Heart left ventricle (tissue), 16 donors: ENCODE measurements around the gene CCM2L. TPM values are rescaled to one million over a fixed set of nuclear protein-coding genes. Genes with fewer than 3 reads are reported as not detected.
A peak's percentile ranks its signal among the peaks of the same experiment; 100 is the strongest.

Source experiments
- ATAC-seq, 4 donors: fragments of 200-7000 bp; cut with Tn5 transposase; one replicate each; pipeline ENCODE4 v1.9.1; 2020 to 2022; ENCODE audit warnings: moderate library complexity in 4 of 4, mild to moderate bottlenecking in 3 of 4, moderate number of reproducible peaks in 1 of 4
- DNase-seq, 5 donors: peaks; one replicate each; pipeline ENCODE4 v3.0.0-alpha.2; 2020
- H3K27ac ChIP-seq, 12 donors: fragments of 200-600 bp; sonication (generic) in 4 of 12; one replicate each; pipeline versions ENCODE4 v1.5.0 to v1.8.0; 2016 to 2022; ENCODE audit warnings: mild to moderate bottlenecking in 2 of 12
- H3K27me3 ChIP-seq, 9 donors: fragments of 200-600 bp; sonication (generic) in 2 of 9; one replicate each; pipeline versions ENCODE4 v1.5.1 to v1.8.0; 2016 to 2022; ENCODE audit warnings: mild to moderate bottlenecking in 3 of 9
- H3K36me3 ChIP-seq, 9 donors: fragments of 200-600 bp; sonication (generic) in 2 of 9; one replicate each; pipeline versions ENCODE4 v1.5.0 to v1.8.0; 2018 to 2022; ENCODE audit warnings: mild to moderate bottlenecking in 2 of 9
- H3K4me1 ChIP-seq, 12 donors: fragments of 200-600 bp; sonication (generic) in 4 of 12; one replicate each; pipeline versions ENCODE4 v1.5.0 to v1.8.0; 2016 to 2022; ENCODE audit warnings: mild to moderate bottlenecking in 3 of 12
- H3K4me3 ChIP-seq, 12 donors: fragments of 200-600 bp; sonication (generic) in 4 of 12; one replicate each; pipeline versions ENCODE4 v1.5.0 to v1.8.0; 2017 to 2022; ENCODE audit warnings: mild to moderate bottlenecking in 9 of 12, moderate library complexity in 4 of 12
- H3K9me3 ChIP-seq, 12 donors: fragments of 200-600 bp; sonication (generic) in 4 of 12; one replicate each; pipeline versions ENCODE4 v1.5.0 to v1.8.0; 2016 to 2022; ENCODE audit warnings: mild to moderate bottlenecking in 1 of 12
- POLR2A ChIP-seq, 2 donors: fragments of 450-650 bp; IDR thresholded peaks; one replicate each; pipeline ENCODE4 v1.6.1; 2017; ENCODE audit warnings: antibody characterized with exemption in 2 of 2, mild to moderate bottlenecking in 2 of 2, moderate library complexity in 2 of 2
- WGBS, 4 donors: extraction: QIAGEN DNeasy Blood & Tissue Kit in 2 of 4; methylation state at CpG; one replicate each; pipeline versions ENCODE4 v1.1.5 to v1.1.7; 2013 to 2018; 5-methylcytosine and 5-hydroxymethylcytosine counted together
- intact Hi-C, 10 donors: fragments of 100-400 bp; cut with DNase I; formaldehyde crosslinking; loops; one replicate each; pipeline versions ENCODE4 v1.11.1 to v1.14.2; 2022
- polyA plus RNA-seq, 2 donors: library from polyadenylated mRNA; stranded (reverse); fragments of 200-250 nt; gene quantifications; one replicate each; pipeline ENCODE4 v1.2.3, GENCODE V29; 2013
- total RNA-seq, 9 donors: library from RNA; depleted of rRNA in 2 of 9; stranded (reverse); fragments of >200 nt in 2 of 9; fragmentation: NEBNext Ultra II Directional in 3 of 9; extraction: Animal tissue kit (Norgen Biotek cat#: 25700) in 3 of 9; gene quantifications; one replicate each; pipeline versions ENCODE4 v1.1.0 to v1.2.4, GENCODE V29; 2016 to 2023
- TF ChIP-seq, protein P1 (sequence below), 12 donors: fragments of 200-600 bp; sonication (generic) in 4 of 12; IDR thresholded peaks; one replicate each; pipeline versions ENCODE4 v1.5.0 to v1.8.0; 2018 to 2022; ENCODE audit warnings: antibody characterized with exemption in 12 of 12, mild to moderate bottlenecking in 5 of 12
- donor health status: ischemic (EF 13 %, LVEDD 7.1; RV severe dilation, severe dysfunction).
- donor health status: healthy with polysubstance abuse.
- donor health status: DM: no; HTN: yes; CAD: no.
- donor health status: DM: no; HTN: no; CAD: no.
- donor health status: ischemic (EF 25% LVEDD 6.9; RV normal size, moderate dysfunction).
- donor health status: ischemic (EF 25% LVEDD 5.7; RV mildly dilated, moderate dysfunction).
- donor health status: healthy.
- donor health status: DM: yes; HTN: yes; CAD: no.
- donor health status: ischemic (EF 35%, LVEDD 5.7; RV mildly dilated, moderate dysfunction).
- donor health status: nonischemic (EF 11% LVEDD 7.7; RV severe dilation, severe dysfunction).
- donor health status: DM: yes; HTN: yes; CAD: no.
- donor health status: PGD.
- donor health status: ischemic (EF 29% LVEDD 5.4; RV normal size, mild dysfunction).
- donor health status: nonischemic (EF 23%, LVEDD 6.1; RV moderate dilation, normal function).

The CCM2L gene
- total and polyA plus RNA-seq, 11 donors, result 3.4 to 14.8 (median 9.6) TPM

DNA sequence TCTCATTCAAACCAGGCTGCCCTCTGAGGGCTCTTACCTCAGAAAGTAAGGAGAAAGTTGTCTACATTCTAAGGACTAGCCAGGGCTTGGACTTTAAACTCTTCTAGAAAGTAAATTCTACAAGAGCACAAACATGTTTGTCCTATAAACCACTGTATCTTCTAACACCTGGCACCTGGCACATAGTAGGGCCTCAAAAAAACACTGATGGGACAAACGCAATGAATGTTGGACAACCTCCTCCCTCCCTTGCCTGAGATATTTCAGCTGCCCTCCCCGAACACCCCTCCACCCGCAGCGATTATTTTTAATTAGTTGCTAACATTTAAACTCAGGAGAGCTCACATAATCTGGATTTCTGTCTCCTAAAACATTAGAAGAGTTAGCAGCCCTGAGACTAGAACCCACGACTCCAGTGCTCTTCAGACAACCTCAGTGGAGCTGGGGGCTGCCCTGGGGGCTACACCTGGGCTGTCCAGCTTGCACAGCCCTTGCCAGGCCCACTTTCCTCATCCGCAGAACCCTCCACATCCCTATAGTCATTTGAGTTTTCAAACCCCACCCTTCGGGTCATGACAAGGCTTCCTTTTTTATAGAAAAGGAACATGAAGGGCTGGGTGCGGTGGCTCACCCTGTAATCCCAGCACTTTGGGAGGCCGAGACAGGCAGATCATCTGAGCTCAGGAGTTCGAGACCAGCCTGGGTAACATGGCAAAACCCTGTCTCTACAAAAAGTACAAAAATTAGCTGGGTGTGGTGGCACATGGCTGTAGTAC lies 46.7 kb downstream of the CCM2L start:
- Histone ChIP-seq H3K9me3 (no peaks in the 10 kb centered on the region), H3K36me3 (no peaks in the 10 kb centered on the region), H3K4me3 (no peak overlapping the region), H3K4me1 (peaks cover 0 to 38% (median 6%) of the 10 kb centered on the region in 12 donors), H3K27me3 (peaks cover 14 to 61% (median 29%) of the 10 kb centered on the region in 9 donors), H3K27ac (peak overlapping the region in 1 of 12 donors; percentile 57)
- TF ChIP-seq, protein P1, sequence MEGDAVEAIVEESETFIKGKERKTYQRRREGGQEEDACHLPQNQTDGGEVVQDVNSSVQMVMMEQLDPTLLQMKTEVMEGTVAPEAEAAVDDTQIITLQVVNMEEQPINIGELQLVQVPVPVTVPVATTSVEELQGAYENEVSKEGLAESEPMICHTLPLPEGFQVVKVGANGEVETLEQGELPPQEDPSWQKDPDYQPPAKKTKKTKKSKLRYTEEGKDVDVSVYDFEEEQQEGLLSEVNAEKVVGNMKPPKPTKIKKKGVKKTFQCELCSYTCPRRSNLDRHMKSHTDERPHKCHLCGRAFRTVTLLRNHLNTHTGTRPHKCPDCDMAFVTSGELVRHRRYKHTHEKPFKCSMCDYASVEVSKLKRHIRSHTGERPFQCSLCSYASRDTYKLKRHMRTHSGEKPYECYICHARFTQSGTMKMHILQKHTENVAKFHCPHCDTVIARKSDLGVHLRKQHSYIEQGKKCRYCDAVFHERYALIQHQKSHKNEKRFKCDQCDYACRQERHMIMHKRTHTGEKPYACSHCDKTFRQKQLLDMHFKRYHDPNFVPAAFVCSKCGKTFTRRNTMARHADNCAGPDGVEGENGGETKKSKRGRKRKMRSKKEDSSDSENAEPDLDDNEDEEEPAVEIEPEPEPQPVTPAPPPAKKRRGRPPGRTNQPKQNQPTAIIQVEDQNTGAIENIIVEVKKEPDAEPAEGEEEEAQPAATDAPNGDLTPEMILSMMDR (IDR thresholded peaks at IDR 0.05), result no peak
- TF ChIP-seq POLR2A (IDR thresholded peaks at IDR 0.05), result no peak
- 62 to 73% (median 70%) methylated on average over 10 of the region's 10 CpGs for WGBS, 4 donors
- intact Hi-C loops, result loop anchor here in 1 of 10 donors (2.0 kb wide), 1 partner anchor 22 kb away; no protein-coding TSS in a partner anchor
- peak in 1 of 4 donors; percentile 32 for ATAC-seq
- no peak for DNase-seq

DNA sequence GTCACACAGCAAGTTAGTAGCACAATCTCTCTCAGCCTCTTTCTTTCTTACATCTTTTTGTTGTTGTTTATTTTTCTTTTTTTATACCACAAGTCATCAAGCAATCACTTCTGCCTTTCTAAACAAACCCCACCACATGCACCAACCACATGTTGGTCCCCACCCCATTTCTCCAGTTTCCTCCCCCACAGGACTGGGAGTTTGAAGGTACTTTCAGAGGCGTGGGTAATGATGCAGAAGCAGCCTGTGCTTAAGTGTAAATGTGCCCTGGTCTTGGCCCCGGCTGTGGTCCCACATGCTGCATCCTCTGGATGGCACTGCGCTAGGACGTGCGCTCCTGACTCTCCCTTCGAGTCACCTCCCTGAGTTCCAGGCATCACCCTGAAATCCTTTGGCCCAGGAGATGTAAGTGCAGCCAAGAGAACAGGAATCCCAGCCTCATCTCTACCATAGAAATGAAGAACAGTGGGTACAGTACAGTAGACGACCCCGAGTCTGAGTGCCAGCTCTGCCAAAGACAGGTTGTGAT lies 47.5 kb downstream of the CCM2L start:
- DNase-seq, result no peak
- intact Hi-C loops, result loop anchor here in 1 of 10 donors (2.0 kb wide), 1 partner anchor 21 kb away; no protein-coding TSS in a partner anchor
- H3K27me3 ChIP-seq, result peaks cover 6 to 57% (median 21%) of the 10 kb centered on the region in 9 donors

DNA sequence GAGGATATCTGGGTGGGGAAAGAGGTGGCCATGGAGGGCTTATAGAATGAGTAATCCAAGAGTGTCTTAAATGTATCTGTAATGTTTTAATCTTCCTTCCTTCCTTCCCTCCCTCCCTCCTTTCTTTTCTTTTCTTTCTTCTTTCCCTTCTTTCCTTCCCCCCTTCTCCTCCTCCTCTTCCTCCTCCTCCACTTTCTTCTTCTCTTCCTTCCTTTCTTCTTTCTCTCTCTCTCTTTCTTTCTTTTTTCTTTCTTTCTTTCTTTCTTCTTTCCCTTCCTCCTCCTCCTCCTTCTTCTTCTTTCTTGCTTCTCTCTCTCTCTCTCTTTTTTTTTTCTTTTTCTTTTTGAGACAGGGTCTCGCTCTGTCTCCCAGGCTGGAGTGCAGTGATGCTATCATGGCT lies 49.0 kb downstream of the CCM2L start:
- TF ChIP-seq, protein P1 (IDR thresholded peaks at IDR 0.05), result no peak
- TF ChIP-seq POLR2A (IDR thresholded peaks at IDR 0.05), result no peak
- H3K27me3 ChIP-seq, result peaks cover 0 to 42% (median 6%) of the 10 kb centered on the region in 9 donors
- 82 to 98% (median 97%) methylated on average over 1 of the region's 1 CpG for WGBS, 4 donors
- H3K36me3 ChIP-seq, result no peaks in the 10 kb centered on the region
- H3K4me3 ChIP-seq, result no peak overlapping the region
- H3K27ac ChIP-seq, result no peak overlapping the region
- no peaks in the 10 kb centered on the region for H3K9me3 ChIP-seq
- DNase-seq (no peak), ATAC-seq (no peak)
- peaks cover 0 to 43% (median 0%) of the 10 kb centered on the region in 12 donors for H3K4me1 ChIP-seq
- intact Hi-C loops, result no loop called here

More for the DNA sequence above, 47.5 kb downstream of the CCM2L start:
- peaks cover 0 to 35% (median under 1%) of the 10 kb centered on the region in 12 donors for H3K4me1 ChIP-seq
- peak overlapping the region in 1 of 12 donors; percentile 57 for H3K27ac ChIP-seq
- H3K9me3 ChIP-seq, result no peaks in the 10 kb centered on the region
- H3K36me3 ChIP-seq, result no peaks in the 10 kb centered on the region
- no peak for ATAC-seq
- TF ChIP-seq POLR2A (IDR thresholded peaks at IDR 0.05), result no peak
- TF ChIP-seq, protein P1 (IDR thresholded peaks at IDR 0.05), result no peak
- WGBS, 4 donors, result 68 to 75% (median 72%) methylated on average over 8 of the region's 8 CpGs
- no peak overlapping the region for H3K4me3 ChIP-seq

DNA sequence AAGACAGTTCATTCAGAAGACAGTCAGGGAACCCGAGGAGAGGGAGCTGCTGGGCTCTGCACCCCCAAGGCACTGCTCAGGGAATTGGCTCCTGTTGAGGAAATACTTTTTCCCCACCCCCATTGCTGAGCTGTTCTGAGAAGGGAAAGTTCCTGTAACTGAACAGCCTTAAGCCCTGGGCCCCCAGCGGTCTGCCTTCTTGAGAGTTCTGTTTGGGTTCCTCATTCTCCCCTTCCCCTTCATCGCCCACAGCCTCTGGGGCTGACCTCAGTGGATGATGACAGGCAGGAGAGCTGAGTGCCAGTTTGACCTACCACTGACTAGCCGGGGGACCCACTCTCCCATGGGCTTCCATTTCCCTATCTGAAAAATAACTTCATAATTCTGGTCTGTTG lies 52.5 kb downstream of the CCM2L start:
- WGBS, 4 donors, result 54 to 59% (median 55%) methylated on average over 4 of the region's 4 CpGs
- ATAC-seq, result peak; percentile 42 to 90 (median 76)
- intact Hi-C loops, result no loop called here

More for the DNA sequence above, 52.5 kb downstream of the CCM2L start:
- peaks cover 0 to 65% (median 0%) of the 10 kb centered on the region in 12 donors for H3K4me1 ChIP-seq
- TF ChIP-seq, protein P1 (IDR thresholded peaks at IDR 0.05), result no peak
- TF ChIP-seq POLR2A (IDR thresholded peaks at IDR 0.05), result no peak
- H3K27ac ChIP-seq, result peak overlapping the region in 4 of 12 donors; percentile 14 to 92 (median 26)
- H3K4me3 ChIP-seq, result peak overlapping the region in 1 of 12 donors; percentile 39
- peaks cover 0 to 23% (median 6%) of the 10 kb centered on the region in 9 donors for H3K27me3 ChIP-seq
- peak; percentile 54 to 77 (median 66) for DNase-seq
- no peaks in the 10 kb centered on the region for H3K9me3 ChIP-seq
- no peaks in the 10 kb centered on the region for H3K36me3 ChIP-seq
